Peyer's patch (tissue), 4 donors: Measurements from ENCODE around the gene TRMT112.
"Not testable (repeated sequence)": the region's sequence is repeated elsewhere in the genome, so short reads cannot be mapped to it uniquely, and the experiment has no call there.

ENCODE experiments used
- CTCF ChIP-seq, 6 experiments: fragments of 450-650 bp in 4 of 6; fragments of 200-600 bp in 2 of 6; sonication (generic) in 1 of 6; IDR thresholded peaks; one replicate each; pipeline ENCODE4 v1.5.1; 2017 to 2019; ENCODE audit warnings: antibody characterized with exemption in 6 of 6, mild to moderate bottlenecking in 3 of 6, moderate library complexity in 1 of 6
- POLR2A ChIP-seq, 2 donors: fragments of 450-650 bp; IDR thresholded peaks; one replicate each; pipeline ENCODE4 v1.5.1; 2017; ENCODE audit warnings: antibody characterized with exemption in 2 of 2, mild to moderate bottlenecking in 2 of 2, moderate library complexity in 2 of 2

- not testable (repeated sequence) for TF ChIP-seq CTCF, POLR2A (IDR thresholded peaks at IDR 0.05)
Measured at GRCh38 chr11:64315667-64316526, 1.5 kb downstream of the TRMT112 start.
